ENCODE measurements around the gene TMC4. TPM values are rescaled to one million over a fixed set of nuclear protein-coding genes. Genes with fewer than 3 reads are reported as not detected.
"Not testable (repeated sequence)": the region's sequence is repeated elsewhere in the genome, so short reads cannot be mapped to it uniquely, and the experiment has no call there.

The TMC4 gene, protein sequence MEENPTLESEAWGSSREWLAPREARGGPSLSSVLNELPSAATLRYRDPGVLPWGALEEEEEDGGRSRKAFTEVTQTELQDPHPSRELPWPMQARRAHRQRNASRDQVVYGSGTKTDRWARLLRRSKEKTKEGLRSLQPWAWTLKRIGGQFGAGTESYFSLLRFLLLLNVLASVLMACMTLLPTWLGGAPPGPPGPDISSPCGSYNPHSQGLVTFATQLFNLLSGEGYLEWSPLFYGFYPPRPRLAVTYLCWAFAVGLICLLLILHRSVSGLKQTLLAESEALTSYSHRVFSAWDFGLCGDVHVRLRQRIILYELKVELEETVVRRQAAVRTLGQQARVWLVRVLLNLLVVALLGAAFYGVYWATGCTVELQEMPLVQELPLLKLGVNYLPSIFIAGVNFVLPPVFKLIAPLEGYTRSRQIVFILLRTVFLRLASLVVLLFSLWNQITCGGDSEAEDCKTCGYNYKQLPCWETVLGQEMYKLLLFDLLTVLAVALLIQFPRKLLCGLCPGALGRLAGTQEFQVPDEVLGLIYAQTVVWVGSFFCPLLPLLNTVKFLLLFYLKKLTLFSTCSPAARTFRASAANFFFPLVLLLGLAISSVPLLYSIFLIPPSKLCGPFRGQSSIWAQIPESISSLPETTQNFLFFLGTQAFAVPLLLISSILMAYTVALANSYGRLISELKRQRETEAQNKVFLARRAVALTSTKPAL
- total RNA-seq (2014; rRNA removed; shearing (Covaris generic)): 0.11 TPM in 1 of 2 replicates, not detected in the other

DNA sequence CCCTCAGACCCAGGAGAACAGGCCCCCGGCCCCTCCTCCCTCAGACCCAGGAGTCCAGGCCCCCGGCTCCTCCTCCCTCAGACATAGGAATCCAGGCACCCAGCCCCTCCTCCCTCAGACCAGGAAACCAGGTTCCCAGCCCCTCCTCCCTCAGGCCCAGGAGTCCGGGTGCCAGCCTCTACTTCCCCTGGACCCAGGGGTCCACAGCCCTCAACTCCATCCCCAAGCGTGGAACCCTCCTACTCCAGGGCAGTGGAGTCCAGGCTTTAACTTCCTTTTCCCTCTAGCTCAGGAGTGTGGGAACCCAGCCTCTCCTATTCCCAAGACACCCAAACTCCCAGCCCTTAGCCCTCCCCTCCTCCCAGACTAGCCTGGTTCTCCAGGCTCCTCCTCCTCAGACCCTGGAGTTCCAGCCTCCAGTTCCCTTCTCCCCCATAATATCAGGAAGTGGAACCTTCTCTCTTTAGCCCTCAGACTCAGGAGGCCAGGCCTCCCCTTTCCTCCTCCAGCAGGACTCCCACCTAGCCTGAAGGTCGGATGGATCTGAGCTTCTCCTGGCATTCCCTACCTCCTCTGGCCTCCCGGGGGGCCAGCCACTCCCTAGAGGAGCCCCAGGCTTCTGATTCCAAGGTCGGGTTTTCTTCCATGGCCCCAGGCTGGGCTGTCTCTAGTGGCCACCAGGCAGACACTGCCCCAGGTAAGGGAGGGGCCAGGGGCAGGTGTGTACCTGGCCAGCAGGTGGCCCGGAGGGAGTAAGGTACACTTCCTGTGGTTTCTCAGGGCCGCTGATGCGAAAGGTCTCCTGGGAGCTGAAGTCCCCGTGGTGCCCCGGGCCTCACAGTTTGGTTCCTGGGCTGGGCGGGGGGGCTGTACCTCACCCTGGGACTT is at the start of gene TMC4:
Gene TMC4, minus strand, starts transcription at position 690 of the 888 bp plus-strand sequence. Its CDS starts 43 bp downstream, at position 647.
- DNase-seq (ENCODE audit: low read depth in 1 of 2, low spot score in 2 of 2): no peak
- H3K27me3 ChIP-seq (replicated peaks): no peaks in the 10 kb centered on the region

DNA sequence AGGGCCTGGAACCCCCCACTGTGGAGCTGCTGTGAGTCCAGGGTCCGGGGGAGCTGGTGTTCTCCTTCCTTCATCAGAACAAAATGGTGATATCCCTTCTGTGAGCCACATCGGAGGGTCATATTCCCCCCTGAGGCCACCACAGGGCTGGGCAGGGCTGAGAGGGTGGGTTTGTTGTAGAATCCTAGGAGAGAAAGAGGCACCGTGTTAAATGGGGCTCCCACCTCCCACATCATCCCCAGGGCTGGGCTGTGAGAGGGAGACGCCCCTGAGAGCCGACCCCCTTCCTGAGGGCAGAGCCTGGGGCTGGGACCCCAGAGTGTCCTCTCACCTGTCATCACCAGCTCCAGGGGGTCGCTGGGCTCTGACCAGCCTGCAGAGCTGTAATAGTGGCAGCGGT is 49.0 kb upstream of the TMC4 start:
- H3K27ac ChIP-seq, H3K36me3 ChIP-seq: not testable (repeated sequence)
- DNase-seq (ENCODE audit: low read depth in 1 of 2, low spot score in 2 of 2): peak in 1 of 2 experiments; percentile 25

More for the DNA sequence above, at the start of gene TMC4:
- no peak within 1 kb of the TSS for H3K27ac ChIP-seq
- peaks cover 3% of the 10 kb centered on the region; the same call in 1 of the 2 replicates for H3K4me1 ChIP-seq (replicated peaks)
- no peaks in the 10 kb centered on the region for H3K9me3 ChIP-seq (replicated peaks)
- no peak within 1 kb of the TSS for H3K4me3 ChIP-seq
- peaks cover 8% of the 10 kb centered on the region; the same call in 1 of the 2 replicates for H3K36me3 ChIP-seq

DNA sequence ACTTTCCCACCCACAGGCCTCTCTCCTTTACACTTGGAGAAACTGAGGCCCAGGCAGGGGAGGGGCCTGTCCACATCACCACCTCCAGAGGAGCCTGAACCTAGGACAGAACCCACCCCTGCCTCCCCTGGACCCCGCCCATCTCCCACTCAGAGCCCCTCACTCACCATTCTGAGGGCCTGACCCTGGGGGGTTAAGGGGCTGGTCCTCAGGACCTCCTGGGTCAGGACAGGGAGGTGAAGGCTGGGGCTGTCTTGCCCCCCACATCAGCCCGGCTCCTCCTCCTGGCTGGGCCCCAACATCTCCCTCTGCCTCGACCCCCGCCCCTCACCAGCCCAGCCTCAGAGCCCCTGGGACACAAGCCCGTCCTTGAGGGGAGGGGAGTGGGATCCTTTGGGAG is 46.7 kb upstream of the TMC4 start:
- H3K36me3 ChIP-seq; H3K9me3 ChIP-seq (replicated peaks); H3K27me3 ChIP-seq (replicated peaks); H3K4me3 ChIP-seq; H3K4me1 ChIP-seq (replicated peaks); H3K27ac ChIP-seq: not testable (repeated sequence)
- DNase-seq (ENCODE audit: low read depth in 1 of 2, low spot score in 2 of 2): peak in 1 of 2 experiments; percentile 35

More for the DNA sequence above, 49.0 kb upstream of the TMC4 start:
- not testable (repeated sequence) for H3K9me3 ChIP-seq (replicated peaks); H3K4me3 ChIP-seq; H3K4me1 ChIP-seq (replicated peaks)
- peaks cover 14% of the 10 kb centered on the region for H3K27me3 ChIP-seq (replicated peaks)

DNA sequence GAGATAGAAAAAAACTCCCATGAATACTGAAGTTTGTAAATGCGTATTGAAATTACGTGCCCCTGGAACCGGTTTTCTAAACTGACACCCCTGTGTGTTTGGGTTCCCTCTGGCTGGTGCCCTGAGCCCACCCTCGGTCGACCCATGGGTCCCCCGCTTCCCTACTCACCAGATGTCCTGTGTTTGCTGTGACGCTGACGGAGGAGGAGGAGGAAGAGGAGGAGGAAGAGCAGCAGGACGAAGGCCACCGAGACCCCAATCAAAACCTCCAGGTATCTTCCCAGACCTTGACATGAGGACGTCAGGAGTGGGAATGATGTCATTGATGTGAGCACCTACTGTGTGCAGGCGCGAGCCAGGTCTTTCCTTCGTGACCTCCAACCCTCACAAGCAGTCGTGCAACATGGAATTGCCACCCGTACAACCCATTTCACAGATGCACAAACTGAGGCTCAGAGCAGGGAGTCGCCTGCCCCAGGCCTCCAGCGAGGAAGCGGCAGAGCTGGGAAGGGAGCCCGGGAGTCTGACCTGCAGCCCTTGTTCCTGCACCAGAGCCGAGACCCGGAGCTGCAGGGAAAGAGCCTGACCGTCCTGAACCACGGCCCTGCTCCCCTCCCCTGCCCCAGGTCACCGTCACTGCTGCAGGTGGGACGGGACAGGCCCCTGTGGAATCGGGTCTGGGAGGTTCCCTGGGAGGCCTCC is 46.2 kb upstream of the TMC4 start:
- no peaks in the 10 kb centered on the region for H3K36me3 ChIP-seq
- H3K4me1 ChIP-seq (replicated peaks): no peaks in the 10 kb centered on the region
- no peak overlapping the region for H3K27ac ChIP-seq
- no peak overlapping the region for H3K4me3 ChIP-seq
- peak in 1 of 2 experiments; percentile 39 for DNase-seq (ENCODE audit: low read depth in 1 of 2, low spot score in 2 of 2)
- no peaks in the 10 kb centered on the region for H3K9me3 ChIP-seq (replicated peaks)
- peaks cover 4% of the 10 kb centered on the region for H3K27me3 ChIP-seq (replicated peaks)

DNA sequence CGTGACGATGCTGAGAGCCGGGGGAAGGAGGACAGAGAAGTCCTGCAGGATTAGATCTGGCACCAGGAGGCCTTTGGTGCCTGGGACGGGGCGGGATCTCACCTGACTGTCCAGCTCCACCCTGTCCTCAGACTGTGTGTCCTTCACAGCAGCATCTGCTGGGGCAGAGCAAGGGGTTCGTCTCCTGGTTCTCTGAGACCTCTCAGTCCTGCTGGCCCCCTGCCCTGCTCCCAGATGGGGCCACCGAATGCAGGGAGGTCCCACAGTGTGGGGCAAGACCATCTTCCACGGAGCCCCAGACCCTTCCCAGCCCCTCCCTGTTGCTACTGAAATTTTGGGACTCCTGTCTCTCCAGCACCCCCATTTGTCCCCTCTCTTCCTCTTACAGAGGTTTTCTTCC is 45.3 kb upstream of the TMC4 start:
- Histone ChIP-seq H3K36me3 (no peaks in the 10 kb centered on the region), H3K9me3 (replicated peaks) (no peaks in the 10 kb centered on the region), H3K27me3 (replicated peaks) (peaks cover 3% of the 10 kb centered on the region), H3K27ac (no peak overlapping the region), H3K4me1 (replicated peaks) (no peaks in the 10 kb centered on the region), H3K4me3 (no peak overlapping the region)
- peak in 1 of 2 experiments; percentile 28 for DNase-seq (ENCODE audit: low read depth in 1 of 2, low spot score in 2 of 2)

DNA sequence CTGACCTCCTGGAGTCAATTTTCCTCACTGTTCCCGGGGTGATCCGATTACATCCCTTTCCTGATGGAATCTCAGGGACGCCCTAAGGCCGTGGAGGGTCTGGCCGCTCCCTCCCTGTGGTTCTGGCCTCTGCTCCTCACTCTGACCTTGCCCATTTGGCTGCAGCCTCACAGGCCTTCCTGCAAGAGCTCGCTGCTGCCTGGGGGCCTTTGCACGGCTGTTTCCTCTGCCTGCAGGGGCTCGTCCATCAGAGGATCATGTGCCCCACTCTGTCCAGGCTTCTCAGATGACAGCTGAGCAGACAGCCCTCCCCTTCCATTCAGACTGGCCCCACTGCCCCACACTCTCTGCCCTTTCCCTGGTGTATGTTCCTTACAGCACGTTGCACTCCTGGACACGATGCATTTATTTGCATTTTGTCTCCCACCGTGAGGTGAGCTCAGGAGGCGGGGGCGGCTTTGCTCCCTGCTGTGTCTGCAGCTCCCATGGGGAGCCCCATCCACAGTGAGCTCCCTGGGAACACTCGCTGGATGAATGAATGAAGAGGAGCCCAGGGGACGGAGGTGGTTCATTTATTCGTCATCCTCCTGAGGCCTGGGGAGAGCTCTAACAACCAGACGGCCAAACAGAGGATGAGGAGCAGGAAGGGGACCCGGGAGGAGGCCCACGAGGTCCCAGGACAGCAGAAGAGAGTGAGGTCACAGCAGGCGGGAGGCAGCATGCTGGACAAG is 44.7 kb upstream of the TMC4 start:
- not testable (repeated sequence) for H3K36me3 ChIP-seq; H3K4me3 ChIP-seq; H3K27ac ChIP-seq; H3K9me3 ChIP-seq (replicated peaks); H3K27me3 ChIP-seq (replicated peaks); H3K4me1 ChIP-seq (replicated peaks)
- DNase-seq (ENCODE audit: low read depth in 1 of 2, low spot score in 2 of 2): peak in 1 of 2 experiments; percentile 32

DNA sequence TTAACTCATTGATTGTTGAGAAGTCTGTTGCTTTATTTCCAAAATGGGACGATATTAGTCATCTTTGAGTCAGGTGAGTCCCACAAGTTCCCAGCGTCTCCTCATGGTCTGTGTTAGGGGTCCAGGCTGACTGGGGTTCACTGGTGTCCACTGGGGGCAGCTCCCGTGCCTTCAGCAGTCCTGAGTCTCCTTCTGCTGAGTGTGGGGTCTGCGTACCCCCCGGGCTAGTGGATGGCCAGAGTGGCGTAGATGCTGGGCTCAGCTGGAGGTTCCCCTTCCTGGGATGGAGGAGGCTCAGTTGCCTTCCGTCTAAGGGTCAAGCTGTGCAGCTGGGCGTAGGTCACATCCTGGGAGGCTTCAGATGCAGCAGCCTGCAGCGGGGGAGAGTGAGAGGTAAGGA is 43.9 kb upstream of the TMC4 start:
- peak in 1 of 2 experiments; percentile 25 for DNase-seq (ENCODE audit: low read depth in 1 of 2, low spot score in 2 of 2)
- Histone ChIP-seq H3K9me3 (replicated peaks) (no peaks in the 10 kb centered on the region), H3K4me1 (replicated peaks) (no peaks in the 10 kb centered on the region), H3K27ac (no peak overlapping the region), H3K27me3 (replicated peaks) (no peaks in the 10 kb centered on the region), H3K4me3 (no peak overlapping the region), H3K36me3 (no peaks in the 10 kb centered on the region)

DNA sequence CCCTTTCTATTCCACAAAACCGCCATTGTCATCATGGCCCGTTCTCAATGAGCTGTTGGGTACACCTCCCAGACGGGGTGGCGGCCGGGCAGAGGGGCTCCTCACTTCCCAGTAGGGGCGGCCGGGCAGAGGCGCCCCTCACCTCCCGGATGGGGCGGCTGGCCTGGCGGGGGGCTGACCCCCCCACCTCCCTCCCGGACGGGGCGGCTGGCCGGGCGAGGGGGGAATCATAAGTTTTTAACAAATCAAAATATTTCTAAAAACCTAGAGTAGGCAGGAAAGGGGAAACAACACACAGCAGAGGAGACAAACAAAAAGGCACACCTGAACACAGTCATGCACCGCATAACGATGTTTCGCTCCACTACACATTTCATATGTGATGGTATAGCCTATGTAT is 41.8 kb upstream of the TMC4 start:
- H3K27me3 ChIP-seq (replicated peaks); DNase-seq (ENCODE audit: low read depth in 1 of 2, low spot score in 2 of 2); H3K36me3 ChIP-seq; H3K4me1 ChIP-seq (replicated peaks); H3K27ac ChIP-seq; H3K4me3 ChIP-seq; H3K9me3 ChIP-seq (replicated peaks): not testable (repeated sequence)

DNA sequence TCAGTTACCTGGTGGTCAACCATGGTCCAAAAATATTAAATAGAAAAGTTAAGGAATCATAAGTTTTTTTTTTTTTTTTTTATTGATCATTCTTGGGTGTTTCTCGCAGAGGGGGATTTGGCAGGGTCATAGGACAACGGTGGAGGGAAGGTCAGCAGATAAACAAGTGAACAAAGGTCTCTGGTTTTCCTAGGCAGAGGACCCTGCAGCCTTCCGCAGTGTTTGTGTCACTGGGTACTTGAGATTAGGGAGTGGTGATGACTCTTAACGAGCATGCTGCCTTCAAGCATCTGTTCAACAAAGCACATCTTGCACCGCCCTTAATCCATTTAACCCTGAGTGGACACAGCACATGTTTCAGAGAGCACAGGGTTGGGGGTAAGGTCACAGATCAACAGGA is 41.3 kb upstream of the TMC4 start:
- peaks cover 12% of the 10 kb centered on the region for H3K4me1 ChIP-seq (replicated peaks)
- not testable (repeated sequence) for H3K27ac ChIP-seq; DNase-seq (ENCODE audit: low read depth in 1 of 2, low spot score in 2 of 2); H3K27me3 ChIP-seq (replicated peaks); H3K9me3 ChIP-seq (replicated peaks); H3K36me3 ChIP-seq; H3K4me3 ChIP-seq

DNA sequence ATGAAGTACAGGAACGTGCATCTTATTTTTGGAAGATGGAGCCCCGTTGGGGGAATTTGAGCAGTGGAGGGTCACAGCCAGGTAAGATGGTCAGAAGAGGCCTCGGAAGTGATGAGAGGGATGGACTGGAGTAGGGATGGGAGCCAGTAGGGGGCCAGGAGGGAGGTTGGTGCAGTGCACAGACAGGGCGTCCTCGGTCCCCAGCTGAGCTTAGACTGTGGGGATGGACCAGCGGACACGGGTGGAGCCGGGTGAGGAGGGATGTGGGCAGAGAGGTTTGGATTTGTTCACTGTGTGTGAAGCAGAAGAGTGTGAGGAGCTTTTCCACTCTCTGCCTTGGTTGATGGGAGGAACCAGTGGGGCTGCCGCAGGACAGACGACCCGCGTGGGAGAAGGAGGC is 38.3 kb upstream of the TMC4 start:
- H3K4me3 ChIP-seq: no peak overlapping the region
- no peak for DNase-seq (ENCODE audit: low read depth in 1 of 2, low spot score in 2 of 2)

DNA sequence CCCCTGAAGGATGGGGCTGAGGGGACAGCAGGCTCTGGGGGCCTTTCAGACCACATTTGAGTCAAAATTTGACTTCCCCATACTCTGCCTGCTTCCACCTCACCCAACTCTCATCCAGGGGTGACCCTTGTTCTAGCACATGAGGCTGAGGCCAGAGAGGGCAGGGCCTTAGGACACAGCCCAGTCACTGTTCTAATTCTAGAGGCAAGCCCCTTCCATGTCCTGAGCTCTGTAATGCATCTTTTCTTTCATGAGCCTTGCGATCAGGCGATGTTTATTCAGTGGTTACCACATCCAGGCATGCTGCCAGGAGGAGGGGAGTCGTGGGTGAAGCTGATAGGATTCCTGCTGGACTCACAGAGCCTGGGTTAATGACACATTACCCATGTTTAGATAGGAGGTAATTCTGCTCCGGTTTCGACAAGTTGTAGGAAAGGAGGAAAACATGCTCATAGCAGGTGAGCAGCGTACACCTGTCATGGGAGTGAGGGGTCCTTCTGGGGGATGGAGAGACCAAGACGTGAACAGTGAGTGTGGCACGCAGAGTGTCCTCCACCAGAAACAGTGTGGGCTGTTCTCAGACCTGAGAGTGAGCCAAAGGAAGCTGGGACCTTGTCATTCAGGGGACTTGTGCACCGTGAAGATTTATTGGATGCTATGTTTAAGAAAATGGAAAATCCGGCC is 37.0 kb upstream of the TMC4 start:
- Histone ChIP-seq H3K27me3 (replicated peaks) (no peaks in the 10 kb centered on the region), H3K9me3 (replicated peaks) (no peaks in the 10 kb centered on the region), H3K4me1 (replicated peaks) (peaks cover 30% of the 10 kb centered on the region), H3K27ac (no peak overlapping the region), H3K4me3 (no peak overlapping the region), H3K36me3 (peaks cover 50% of the 10 kb centered on the region)
- peak; percentile 89 to 95 for DNase-seq (ENCODE audit: low read depth in 1 of 2, low spot score in 2 of 2)

More for the DNA sequence above, 38.3 kb upstream of the TMC4 start:
- Histone ChIP-seq H3K36me3 (peaks cover 37% of the 10 kb centered on the region), H3K9me3 (replicated peaks) (no peaks in the 10 kb centered on the region), H3K27ac (no peak overlapping the region), H3K27me3 (replicated peaks) (no peaks in the 10 kb centered on the region), H3K4me1 (replicated peaks) (peaks cover 30% of the 10 kb centered on the region)

Measured in SJSA1 (cell line).